HepG2 (cell line): ENCODE measurements around the gene BAHCC1. TPM values are rescaled to one million over a fixed set of nuclear protein-coding genes. Genes with fewer than 3 reads are reported as not detected.

Experiments
- FOSL2 ChIP-seq: sonication (generic); formaldehyde crosslinking; IDR thresholded peaks from 2 replicates; pipeline ENCODE4 v1.4.0; 2020; ENCODE audit warnings: missing genetic modification reagents
- GABPB1 ChIP-seq: IDR thresholded peaks from 2 replicates; pipeline ENCODE4 v1.6.1; 2016; ENCODE audit warnings: mild to moderate bottlenecking, missing genetic modification reagents, moderate library complexity, missing compliant biosample characterization
- HMG20A ChIP-seq: IDR thresholded peaks from 2 replicates; pipeline ENCODE4 v1.6.1; 2016; ENCODE audit warnings: borderline replicate concordance
- JUNB ChIP-seq: sonication (generic); formaldehyde crosslinking; IDR thresholded peaks from 2 replicates; pipeline ENCODE4 v1.8.0; 2022; ENCODE audit warnings: missing genetic modification reagents, mild to moderate bottlenecking, borderline replicate concordance
- KMT2B ChIP-seq: IDR thresholded peaks from 2 replicates; pipeline ENCODE4 v1.6.1; 2016; ENCODE audit warnings: missing genetic modification reagents, missing compliant biosample characterization
- MAZ ChIP-seq, 2 experiments: sonication (generic) in 1 of 2; formaldehyde crosslinking in 1 of 2; IDR thresholded peaks; 2 replicates each; pipeline versions ENCODE4 v1.5.0 to v1.6.1; 2012 to 2020; ENCODE audit warnings: low read depth in 2 of 2, mild to moderate bottlenecking in 2 of 2, borderline replicate concordance in 1 of 2, improper control_type of control experiment in 1 of 2, low read length in 1 of 2, missing genetic modification reagents in 1 of 2, moderate library complexity in 1 of 2
- NBN ChIP-seq: fragments of 450-650 bp; conservative IDR thresholded peaks from 2 replicates; pipeline ENCODE4 v1.6.1; 2017
- PAX8 ChIP-seq: sonication (generic); formaldehyde crosslinking; IDR thresholded peaks from 2 replicates; pipeline ENCODE4 v1.8.0; 2022; ENCODE audit warnings: mild to moderate bottlenecking, missing genetic modification reagents, borderline replicate concordance
- STAT5B ChIP-seq: sonication (generic); formaldehyde crosslinking; IDR thresholded peaks from 2 replicates; pipeline ENCODE4 v1.4.0; 2020; ENCODE audit warnings: missing genetic modification reagents
- TBX2 ChIP-seq: sonication (generic); formaldehyde crosslinking; IDR thresholded peaks from 2 replicates; pipeline ENCODE4 v1.5.0; 2020; ENCODE audit warnings: missing genetic modification reagents, mild to moderate bottlenecking, borderline replicate concordance
- THYN1 ChIP-seq: sonication (generic); formaldehyde crosslinking; IDR thresholded peaks from 2 replicates; pipeline ENCODE4 v1.8.1; 2023; ENCODE audit warnings: low read depth, mild to moderate bottlenecking, moderate library complexity, missing genetic modification reagents, borderline replicate concordance
- ZNF335 ChIP-seq: sonication (generic); formaldehyde crosslinking; IDR thresholded peaks from 2 replicates; pipeline ENCODE4 v1.4.0; 2020; ENCODE audit warnings: missing genetic modification reagents
- ZNF570 ChIP-seq: sonication (generic); formaldehyde crosslinking; IDR thresholded peaks from 2 replicates; pipeline ENCODE4 v1.4.0; 2020; ENCODE audit warnings: mild to moderate bottlenecking, missing genetic modification reagents, borderline replicate concordance
- ZNF674 ChIP-seq: sonication (generic); formaldehyde crosslinking; IDR thresholded peaks from 2 replicates; pipeline ENCODE4 v1.5.0; 2020; ENCODE audit warnings: low read depth, mild to moderate bottlenecking, missing genetic modification reagents
- ZNF749 ChIP-seq: sonication (generic); formaldehyde crosslinking; IDR thresholded peaks from 2 replicates; pipeline ENCODE4 v1.8.0; 2022; ENCODE audit warnings: mild to moderate bottlenecking, missing genetic modification reagents, moderate library complexity, borderline replicate concordance
- polyA plus RNA-seq, 8 experiments: library from polyadenylated mRNA; depleted of rRNA in 3 of 8; stranded (reverse) in 7 of 8; unstranded in 1 of 8; fragments of >200 nt; fragmentation: Illumina TruSeq in 4 of 8; extraction: Trizol in 4 of 8; gene quantifications; 2 replicates each; pipeline versions ENCODE4 v1.2.1 to v1.2.3, GENCODE V29; 2011 to 2016; ENCODE audit warnings: low read depth in 4 of 8, missing spikeins in 1 of 8, mixed read lengths in 1 of 8; ENCODE audit not compliant: insufficient read depth in 1 of 8
- total RNA-seq, 5 experiments: library from RNA; depleted of rRNA; stranded (reverse); fragments of >200 nt; fragmentation: Illumina TruSeq; extraction: Trizol; gene quantifications; 2 replicates each; pipeline ENCODE4 v1.2.3, GENCODE V29; 2016; ENCODE audit warnings: low read depth in 1 of 5
- TF ChIP-seq, protein P1 (sequence below): IDR thresholded peaks from 2 replicates; pipeline ENCODE4 v1.6.1; 2012; ENCODE audit warnings: inconsistent platforms
- TF ChIP-seq, protein P2 (sequence below): sonication (generic); formaldehyde crosslinking; IDR thresholded peaks from 2 replicates; pipeline ENCODE4 v1.8.1; 2022; ENCODE audit warnings: mild to moderate bottlenecking, missing genetic modification reagents
- TF ChIP-seq, protein P3 (sequence below): sonication (generic); formaldehyde crosslinking; IDR thresholded peaks from 2 replicates; pipeline ENCODE4 v1.4.0; 2020; ENCODE audit warnings: missing genetic modification reagents, mild to moderate bottlenecking, borderline replicate concordance
- TF ChIP-seq, protein P4 (sequence below): IDR thresholded peaks from 2 replicates; pipeline ENCODE4 v1.6.1; 2016; ENCODE audit warnings: control low read depth
- TF ChIP-seq, protein P5 (sequence below): sonication (generic); formaldehyde crosslinking; IDR thresholded peaks from 2 replicates; pipeline ENCODE4 v1.5.0; 2020; ENCODE audit warnings: missing genetic modification reagents
- TF ChIP-seq, protein P6 (sequence below): sonication (generic); formaldehyde crosslinking; IDR thresholded peaks from 2 replicates; pipeline ENCODE4 v1.5.0; 2020; ENCODE audit warnings: missing genetic modification reagents
- TF ChIP-seq, protein P7 (sequence below): IDR thresholded peaks from 2 replicates; pipeline ENCODE4 v1.6.1; 2018; ENCODE audit warnings: missing genetic modification reagents, mild to moderate bottlenecking, missing compliant biosample characterization

Gene BAHCC1
- total and polyA plus RNA-seq, 2 of the 13 experiments (the other 11 are each of a cell fraction or from before 2014, with no cell fraction given), result 1.4 to 1.7 TPM

DNA sequence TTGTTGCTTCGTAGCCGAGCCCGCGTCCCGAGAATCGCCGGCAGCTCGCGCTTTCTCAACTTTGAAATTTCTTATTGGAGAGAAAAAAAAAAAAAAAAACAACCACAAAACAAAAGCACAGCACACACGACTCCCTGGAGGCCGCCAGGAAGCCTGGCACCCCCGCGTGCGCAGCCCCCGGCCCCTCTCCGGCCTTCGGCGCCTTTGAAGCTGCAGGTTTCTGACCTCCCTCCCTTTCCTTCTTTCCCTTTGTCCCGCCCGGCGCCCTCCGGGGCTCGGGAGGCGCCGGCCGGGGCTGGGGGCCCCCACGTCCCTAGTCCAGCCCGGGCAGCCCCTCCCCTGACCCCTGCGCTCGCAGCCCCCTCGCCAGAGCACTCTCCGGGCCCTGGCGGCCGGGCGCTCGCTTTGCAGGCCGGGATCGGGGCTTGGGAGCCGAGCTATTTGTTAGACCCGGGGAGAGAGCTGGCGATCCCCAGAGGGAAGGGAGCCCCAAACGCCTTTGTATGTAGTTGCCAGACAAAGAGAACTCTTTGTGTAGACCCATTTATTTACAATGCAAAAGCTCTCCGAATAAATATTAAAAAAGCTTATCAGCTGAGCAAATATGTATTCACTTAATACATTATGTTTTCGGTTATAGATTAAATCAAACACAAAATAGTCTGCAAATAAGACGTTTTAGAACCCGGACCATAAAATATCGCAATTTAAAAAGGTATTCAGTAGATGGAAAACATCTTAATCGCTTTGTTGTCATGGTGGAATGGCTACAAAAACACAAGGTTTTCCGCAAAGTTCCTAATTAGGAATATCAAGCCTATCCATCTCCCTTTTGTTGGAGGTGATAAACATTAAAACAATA is 2.3 kb downstream of the BAHCC1 start (continued):
- TF ChIP-seq TBX2 (CRISPR knock-in tag), result peak; percentile 74; the same call in 1 of the 2 replicates
- TF ChIP-seq, protein P1, sequence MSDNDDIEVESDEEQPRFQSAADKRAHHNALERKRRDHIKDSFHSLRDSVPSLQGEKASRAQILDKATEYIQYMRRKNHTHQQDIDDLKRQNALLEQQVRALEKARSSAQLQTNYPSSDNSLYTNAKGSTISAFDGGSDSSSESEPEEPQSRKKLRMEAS, result peak; percentile 38; the same call in 1 of the 2 replicates
- no peak for TF ChIP-seq THYN1 (CRISPR knock-in tag)
- no peak for TF ChIP-seq ZNF749 (CRISPR knock-in tag)
- TF ChIP-seq, protein P2, sequence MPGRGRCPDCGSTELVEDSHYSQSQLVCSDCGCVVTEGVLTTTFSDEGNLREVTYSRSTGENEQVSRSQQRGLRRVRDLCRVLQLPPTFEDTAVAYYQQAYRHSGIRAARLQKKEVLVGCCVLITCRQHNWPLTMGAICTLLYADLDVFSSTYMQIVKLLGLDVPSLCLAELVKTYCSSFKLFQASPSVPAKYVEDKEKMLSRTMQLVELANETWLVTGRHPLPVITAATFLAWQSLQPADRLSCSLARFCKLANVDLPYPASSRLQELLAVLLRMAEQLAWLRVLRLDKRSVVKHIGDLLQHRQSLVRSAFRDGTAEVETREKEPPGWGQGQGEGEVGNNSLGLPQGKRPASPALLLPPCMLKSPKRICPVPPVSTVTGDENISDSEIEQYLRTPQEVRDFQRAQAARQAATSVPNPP (CRISPR knock-in tag), result no peak
- TF ChIP-seq, protein P3, sequence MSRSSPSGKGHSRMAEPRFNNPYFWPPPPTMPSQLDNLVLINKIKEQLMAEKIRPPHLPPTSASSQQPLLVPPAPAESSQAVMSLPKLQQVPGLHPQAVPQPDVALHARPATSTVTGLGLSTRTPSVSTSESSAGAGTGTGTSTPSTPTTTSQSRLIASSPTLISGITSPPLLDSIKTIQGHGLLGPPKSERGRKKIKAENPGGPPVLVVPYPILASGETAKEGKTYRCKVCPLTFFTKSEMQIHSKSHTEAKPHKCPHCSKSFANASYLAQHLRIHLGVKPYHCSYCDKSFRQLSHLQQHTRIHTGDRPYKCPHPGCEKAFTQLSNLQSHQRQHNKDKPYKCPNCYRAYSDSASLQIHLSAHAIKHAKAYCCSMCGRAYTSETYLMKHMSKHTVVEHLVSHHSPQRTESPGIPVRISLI (CRISPR knock-in tag), result peak; percentile 88
- TF ChIP-seq, protein P4, sequence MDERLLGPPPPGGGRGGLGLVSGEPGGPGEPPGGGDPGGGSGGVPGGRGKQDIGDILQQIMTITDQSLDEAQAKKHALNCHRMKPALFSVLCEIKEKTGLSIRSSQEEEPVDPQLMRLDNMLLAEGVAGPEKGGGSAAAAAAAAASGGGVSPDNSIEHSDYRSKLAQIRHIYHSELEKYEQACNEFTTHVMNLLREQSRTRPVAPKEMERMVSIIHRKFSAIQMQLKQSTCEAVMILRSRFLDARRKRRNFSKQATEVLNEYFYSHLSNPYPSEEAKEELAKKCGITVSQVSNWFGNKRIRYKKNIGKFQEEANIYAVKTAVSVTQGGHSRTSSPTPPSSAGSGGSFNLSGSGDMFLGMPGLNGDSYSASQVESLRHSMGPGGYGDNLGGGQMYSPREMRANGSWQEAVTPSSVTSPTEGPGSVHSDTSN (CRISPR knock-in tag), result no peak
- no peak for TF ChIP-seq NBN
- TF ChIP-seq GABPB1 (CRISPR knock-in tag), result peak; percentile 54; the same call in 1 of the 2 replicates
- TF ChIP-seq HMG20A (CRISPR knock-in tag), result no peak
- TF ChIP-seq, protein P5, sequence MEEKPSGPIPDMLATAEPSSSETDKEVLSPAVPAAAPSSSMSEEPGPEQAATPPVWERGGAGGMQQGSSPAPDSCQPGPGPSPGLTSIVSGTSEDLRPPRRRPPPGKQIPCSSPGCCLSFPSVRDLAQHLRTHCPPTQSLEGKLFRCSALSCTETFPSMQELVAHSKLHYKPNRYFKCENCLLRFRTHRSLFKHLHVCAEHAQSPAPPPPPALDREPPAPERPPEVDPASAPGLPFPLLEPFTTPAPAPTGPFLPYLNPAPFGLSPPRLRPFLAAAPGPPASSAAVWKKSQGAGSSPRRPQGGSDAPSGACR (CRISPR knock-in tag), result no peak
- TF ChIP-seq, protein P6, sequence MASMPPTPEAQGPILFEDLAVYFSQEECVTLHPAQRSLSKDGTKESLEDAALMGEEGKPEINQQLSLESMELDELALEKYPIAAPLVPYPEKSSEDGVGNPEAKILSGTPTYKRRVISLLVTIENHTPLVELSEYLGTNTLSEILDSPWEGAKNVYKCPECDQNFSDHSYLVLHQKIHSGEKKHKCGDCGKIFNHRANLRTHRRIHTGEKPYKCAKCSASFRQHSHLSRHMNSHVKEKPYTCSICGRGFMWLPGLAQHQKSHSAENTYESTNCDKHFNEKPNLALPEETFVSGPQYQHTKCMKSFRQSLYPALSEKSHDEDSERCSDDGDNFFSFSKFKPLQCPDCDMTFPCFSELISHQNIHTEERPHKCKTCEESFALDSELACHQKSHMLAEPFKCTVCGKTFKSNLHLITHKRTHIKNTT, result no peak
- TF ChIP-seq JUNB (CRISPR knock-in tag), result no peak
- TF ChIP-seq KMT2B (CRISPR knock-in tag), result no peak
- peak; percentile 15; the same call in 1 of the 2 replicates for TF ChIP-seq STAT5B (CRISPR knock-in tag)
- 0 out of 2 replicates have a peak, but pooled peaks have one; percentile 12 for TF ChIP-seq FOSL2 (CRISPR knock-in tag)
- no peak for TF ChIP-seq ZNF570 (CRISPR knock-in tag)
- TF ChIP-seq, protein P7, sequence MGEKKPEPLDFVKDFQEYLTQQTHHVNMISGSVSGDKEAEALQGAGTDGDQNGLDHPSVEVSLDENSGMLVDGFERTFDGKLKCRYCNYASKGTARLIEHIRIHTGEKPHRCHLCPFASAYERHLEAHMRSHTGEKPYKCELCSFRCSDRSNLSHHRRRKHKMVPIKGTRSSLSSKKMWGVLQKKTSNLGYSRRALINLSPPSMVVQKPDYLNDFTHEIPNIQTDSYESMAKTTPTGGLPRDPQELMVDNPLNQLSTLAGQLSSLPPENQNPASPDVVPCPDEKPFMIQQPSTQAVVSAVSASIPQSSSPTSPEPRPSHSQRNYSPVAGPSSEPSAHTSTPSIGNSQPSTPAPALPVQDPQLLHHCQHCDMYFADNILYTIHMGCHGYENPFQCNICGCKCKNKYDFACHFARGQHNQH (CRISPR knock-in tag), result peak; percentile 38; the same call in 1 of the 2 replicates
- TF ChIP-seq ZNF335, result no peak
- no peak for TF ChIP-seq PAX8
- no peak for TF ChIP-seq MAZ (IDR thresholded peaks at IDR 0.05; ENCODE audit: borderline replicate concordance, low read depth, low read length)
- TF ChIP-seq MAZ (CRISPR knock-in tag; IDR thresholded peaks at IDR 0.05; ENCODE audit: low read depth), result peak; percentile 58; the same call in 1 of the 2 replicates
- TF ChIP-seq ZNF674 (CRISPR knock-in tag), result 0 out of 2 replicates have a peak, but pooled peaks have one; percentile 7
